Neuronal stem cell (in vitro differentiated cells): ENCODE data around the gene IMPACT.

Experiments used
- DNase-seq: peaks from one replicate; pipeline ENCODE4 v3.0.0-alpha.2; 2013; ENCODE audit warnings: low spot score
- H2AFZ ChIP-seq: one replicate; pipeline ENCODE4 v1.6.1; 2013; ENCODE audit warnings: mild to moderate bottlenecking, low read length, inconsistent platforms
- H2AK5ac ChIP-seq: 2 replicates; pipeline ENCODE4 v1.6.1; 2013; ENCODE audit warnings: low read depth, mild to moderate bottlenecking, inconsistent platforms, low read length, moderate library complexity, mixed read lengths
- H2BK120ac ChIP-seq: 2 replicates; pipeline ENCODE4 v1.6.1; 2013; ENCODE audit warnings: low read depth, mild to moderate bottlenecking, inconsistent platforms, low read length, moderate library complexity, mixed read lengths
- H2BK12ac ChIP-seq: one replicate; pipeline ENCODE4 v1.6.1; 2013; ENCODE audit warnings: low read length, inconsistent platforms
- H2BK15ac ChIP-seq: 2 replicates; pipeline ENCODE4 v1.6.1; 2013; ENCODE audit warnings: mild to moderate bottlenecking, low read length, inconsistent platforms, mixed read lengths
- H2BK5ac ChIP-seq: one replicate; pipeline ENCODE4 v1.6.1; 2013; ENCODE audit warnings: inconsistent platforms, mild to moderate bottlenecking, low read length, moderate library complexity
- H3K14ac ChIP-seq: one replicate; pipeline ENCODE4 v1.6.1; 2013; ENCODE audit warnings: low read length, inconsistent platforms
- H3K18ac ChIP-seq: 2 replicates; pipeline ENCODE4 v1.6.1; 2013; ENCODE audit warnings: low read length, inconsistent platforms
- H3K23ac ChIP-seq: 2 replicates; pipeline ENCODE4 v1.6.1; 2013; ENCODE audit warnings: low read depth, mild to moderate bottlenecking, mixed read lengths, low read length, inconsistent platforms; ENCODE audit not compliant: poor library complexity
- H3K27ac ChIP-seq: replicated peaks from 3 replicates; pipeline ENCODE4 v1.5.1; 2013; ENCODE audit warnings: low read length, inconsistent platforms
- H3K27me3 ChIP-seq, 3 experiments: 2 replicates each; pipeline ENCODE4 v1.6.1; 2013; ENCODE audit warnings: low read length in 3 of 3, mild to moderate bottlenecking in 2 of 3, inconsistent platforms in 1 of 3, low read depth in 1 of 3, mixed read lengths in 1 of 3, moderate library complexity in 1 of 3; ENCODE audit not compliant: control insufficient read depth in 3 of 3, insufficient read depth in 3 of 3
- H3K36me3 ChIP-seq, 2 donors: replicated peaks in 1 of 2; 2 replicates each; pipeline ENCODE4 v1.6.1; 2013; ENCODE audit warnings: low read length in 2 of 2; ENCODE audit not compliant: control insufficient read depth in 2 of 2, insufficient read depth in 2 of 2
- H3K4ac ChIP-seq: 2 replicates; pipeline ENCODE4 v1.6.1; 2013; ENCODE audit warnings: inconsistent platforms, mild to moderate bottlenecking, low read length, moderate library complexity
- H3K4me1 ChIP-seq, 2 donors: 1 replicate in 1 of 2; 2 replicates in 1 of 2; pipeline ENCODE4 v1.6.1; 2013; ENCODE audit warnings: low read length in 2 of 2, low read depth in 1 of 2; ENCODE audit not compliant: control insufficient read depth in 2 of 2, insufficient read depth in 1 of 2
- H3K4me2 ChIP-seq: one replicate; pipeline ENCODE4 v1.6.1; 2013; ENCODE audit warnings: mild to moderate bottlenecking, low read length, inconsistent platforms; ENCODE audit not compliant: insufficient read depth, poor library complexity, severe bottlenecking
- H3K4me3 ChIP-seq, 2 donors: 2 replicates each; pipeline ENCODE4 v1.5.1; 2013; ENCODE audit warnings: low read length in 2 of 2, mild to moderate bottlenecking in 2 of 2, inconsistent platforms in 1 of 2, moderate library complexity in 1 of 2
- H3K79me1 ChIP-seq: one replicate; pipeline ENCODE4 v1.6.1; 2013; ENCODE audit warnings: low read depth, mild to moderate bottlenecking, inconsistent platforms, low read length, moderate library complexity
- H3K9ac ChIP-seq: one replicate; pipeline ENCODE4 v1.6.1; 2013; ENCODE audit warnings: mild to moderate bottlenecking, low read depth, low read length, inconsistent platforms; ENCODE audit not compliant: poor library complexity
- H3K9me3 ChIP-seq, 2 donors: replicated peaks in 1 of 2; 2 replicates each; pipeline versions ENCODE3 to v1.6.1; 2013; ENCODE audit warnings: low read length in 2 of 2, mild to moderate bottlenecking in 2 of 2, inconsistent platforms in 1 of 2, low read depth in 1 of 2, mixed read lengths in 1 of 2, moderate library complexity in 1 of 2; ENCODE audit not compliant: control insufficient read depth in 2 of 2, insufficient read depth in 1 of 2
- H4K8ac ChIP-seq: one replicate; pipeline ENCODE4 v1.6.1; 2013; ENCODE audit warnings: low read depth, mild to moderate bottlenecking, inconsistent platforms, low read length, moderate library complexity
- H4K91ac ChIP-seq: one replicate; pipeline ENCODE4 v1.6.1; 2013; ENCODE audit warnings: low read length, low read depth, mild to moderate bottlenecking, inconsistent platforms; ENCODE audit not compliant: poor library complexity
- WGBS, 2 donors: extraction: QIAGEN DNeasy Blood & Tissue Kit; methylation state at CpG; one replicate each; pipeline ENCODE4 v1.1.7; 2013; ENCODE audit warnings: missing lambda C conversion rate in 2 of 2, mixed read lengths in 1 of 2; ENCODE audit not compliant: insufficient read length in 2 of 2, insufficient replicate concordance in 1 of 2; ENCODE audit errors: extremely low coverage in 2 of 2; 5-methylcytosine and 5-hydroxymethylcytosine counted together

The IMPACT gene

GRCh38 chr18:24421831-24422230 lies 4.6 kb upstream of the IMPACT start:
- no peak overlapping the region for H2BK5ac ChIP-seq
- no peak overlapping the region for H2AK5ac ChIP-seq
- no peak overlapping the region for H3K4me3 ChIP-seq
- H3K4me1 ChIP-seq = no peaks in the 10 kb centered on the region
- no peaks in the 10 kb centered on the region for H3K9me3 ChIP-seq
- no peak overlapping the region for H3K23ac ChIP-seq
- H2BK120ac ChIP-seq = no peak overlapping the region
- H2AFZ ChIP-seq = no peak overlapping the region
- H2BK12ac ChIP-seq = no peak overlapping the region
- no peak overlapping the region for H3K9ac ChIP-seq
- H3K27ac ChIP-seq = no peak overlapping the region
- H3K79me1 ChIP-seq = no peaks in the 10 kb centered on the region
- H3K4me2 ChIP-seq = no peak overlapping the region
- WGBS, 2 donors = no CpG with 5 or more reads among the region's 1 CpG
- no peak overlapping the region for H3K18ac ChIP-seq
- H2BK15ac ChIP-seq = no peak overlapping the region
- H3K27me3 ChIP-seq = peaks cover 0 to 20% (median 0%) of the 10 kb centered on the region in 3 experiments
- no peaks in the 10 kb centered on the region for H3K36me3 ChIP-seq
- no peak overlapping the region for H4K91ac ChIP-seq
- H4K8ac ChIP-seq = no peak overlapping the region
- H3K14ac ChIP-seq = no peak overlapping the region
- no peak overlapping the region for H3K4ac ChIP-seq
- no peak for DNase-seq

DNA sequence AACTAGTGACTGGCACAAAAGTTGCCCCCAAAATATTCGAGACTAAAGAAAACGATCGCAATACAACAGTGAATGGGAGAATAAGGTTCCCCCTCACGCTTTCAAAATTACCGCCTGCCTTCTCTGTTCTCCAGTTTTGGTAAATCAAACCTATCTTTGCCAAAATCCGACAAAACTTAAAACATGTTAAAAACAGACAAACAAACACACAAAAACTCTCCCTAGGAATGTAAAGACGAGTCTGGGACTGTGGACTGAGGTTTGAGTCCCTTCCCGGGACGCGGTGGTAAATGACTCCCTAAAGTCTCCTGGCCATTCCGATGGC lies 435 bp upstream of the IMPACT start:
- H3K4me1 ChIP-seq = no peaks in the 10 kb centered on the region
- H4K91ac ChIP-seq = no peak overlapping the region
- H3K27me3 ChIP-seq = peaks cover 0 to 20% (median 0%) of the 10 kb centered on the region in 3 experiments
- no peak overlapping the region for H2BK15ac ChIP-seq
- peak overlapping the region; percentile 67 for H3K4me2 ChIP-seq
- H3K18ac ChIP-seq = peak overlapping the region; percentile 98
- no peak overlapping the region for H3K4ac ChIP-seq
- peaks cover 0 to 24% of the 10 kb centered on the region in 2 donors for H3K36me3 ChIP-seq
- H3K4me3 ChIP-seq = peak overlapping the region; percentile 75 to 78
- no peak overlapping the region for H2AK5ac ChIP-seq
- no peaks in the 10 kb centered on the region for H3K9me3 ChIP-seq
- H2BK120ac ChIP-seq = no peak overlapping the region
- H3K79me1 ChIP-seq = no peaks in the 10 kb centered on the region
- WGBS, 2 donors = no CpG with 5 or more reads among the region's 11 CpGs
- peak overlapping the region; percentile 50 for H3K9ac ChIP-seq
- no peak overlapping the region for H2BK12ac ChIP-seq
- no peak overlapping the region for H4K8ac ChIP-seq
- peak overlapping the region; percentile 92 for H3K23ac ChIP-seq
- peak overlapping the region; percentile 91 for H2BK5ac ChIP-seq
- DNase-seq = no peak
- peak overlapping the region; percentile 94 for H3K27ac ChIP-seq
- H2AFZ ChIP-seq = peak overlapping the region; percentile 91
- no peak overlapping the region for H3K14ac ChIP-seq

GRCh38 chr18:24427484-24427883 lies 1.0 kb downstream of the IMPACT start:
- Histone ChIP-seq H3K4me1 (no peaks in the 10 kb centered on the region), H3K36me3 (peaks cover 4 to 36% of the 10 kb centered on the region in 2 donors), H4K8ac (no peak overlapping the region), H3K27me3 (peaks cover 0 to 12% (median 0%) of the 10 kb centered on the region in 3 experiments), H2BK12ac (no peak overlapping the region), H3K9ac (no peak overlapping the region), H3K4me3 (peak overlapping the region; percentile 53 to 75), H3K14ac (no peak overlapping the region), H2AFZ (peak overlapping the region; percentile 91), H2AK5ac (no peak overlapping the region), H3K27ac (no peak overlapping the region), H2BK120ac (no peak overlapping the region), H2BK15ac (no peak overlapping the region), H3K4me2 (peak overlapping the region; percentile 67), H4K91ac (no peak overlapping the region), H3K4ac (no peak overlapping the region), H2BK5ac (no peak overlapping the region), H3K18ac (no peak overlapping the region), H3K23ac (no peak overlapping the region), H3K9me3 (no peaks in the 10 kb centered on the region), H3K79me1 (no peaks in the 10 kb centered on the region)
- WGBS, 2 donors = no CpG with 5 or more reads among the region's 3 CpGs
- no peak for DNase-seq

GRCh38 chr18:24428709-24429108 lies 2.2 kb downstream of the IMPACT start:
- Histone ChIP-seq H3K4ac (no peak overlapping the region), H2BK5ac (no peak overlapping the region), H3K9ac (no peak overlapping the region), H2AFZ (no peak overlapping the region), H4K91ac (no peak overlapping the region), H3K9me3 (no peaks in the 10 kb centered on the region), H2BK15ac (no peak overlapping the region), H3K79me1 (no peaks in the 10 kb centered on the region), H3K14ac (no peak overlapping the region), H3K23ac (no peak overlapping the region), H3K4me2 (no peak overlapping the region), H3K4me1 (no peaks in the 10 kb centered on the region), H3K4me3 (no peak overlapping the region), H3K27ac (no peak overlapping the region), H4K8ac (no peak overlapping the region), H2BK120ac (no peak overlapping the region), H3K36me3 (peaks cover 6 to 41% of the 10 kb centered on the region in 2 donors), H2AK5ac (no peak overlapping the region), H3K27me3 (peaks cover 0 to 2% (median 0%) of the 10 kb centered on the region in 3 experiments), H3K18ac (no peak overlapping the region), H2BK12ac (no peak overlapping the region)
- no CpG with 5 or more reads among the region's 3 CpGs for WGBS, 2 donors
- DNase-seq = no peak
